ENCODE data around the gene ZNF414.

Gene ZNF414

DNA sequence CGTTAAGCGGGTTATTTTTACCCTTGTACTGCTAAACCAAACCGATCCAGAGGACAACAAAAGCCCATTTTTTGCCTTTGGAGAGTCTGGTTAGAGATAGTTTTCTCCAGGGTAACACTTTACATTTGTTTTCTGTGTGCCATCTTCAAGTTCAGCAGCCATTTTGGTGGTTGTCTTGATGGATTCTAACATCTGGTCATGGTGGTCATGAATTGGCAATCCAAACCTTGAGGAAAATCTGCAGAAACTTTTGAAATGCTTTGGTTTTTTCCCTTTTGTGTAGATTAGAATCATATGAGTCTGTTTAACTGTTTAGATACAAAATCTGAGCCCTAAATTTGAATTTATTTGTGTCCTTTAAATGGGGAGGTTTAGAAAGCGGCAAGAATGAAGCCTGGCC is 52.6 kb downstream of the ZNF414 start:
- H3K9me3 ChIP-seq, result no peaks in the 10 kb centered on the region
- H3K4me1 ChIP-seq, result peaks cover 10% of the 10 kb centered on the region
- no peak for DNase-seq
- peaks cover 63% of the 10 kb centered on the region for H3K36me3 ChIP-seq
- TF ChIP-seq, protein P1, sequence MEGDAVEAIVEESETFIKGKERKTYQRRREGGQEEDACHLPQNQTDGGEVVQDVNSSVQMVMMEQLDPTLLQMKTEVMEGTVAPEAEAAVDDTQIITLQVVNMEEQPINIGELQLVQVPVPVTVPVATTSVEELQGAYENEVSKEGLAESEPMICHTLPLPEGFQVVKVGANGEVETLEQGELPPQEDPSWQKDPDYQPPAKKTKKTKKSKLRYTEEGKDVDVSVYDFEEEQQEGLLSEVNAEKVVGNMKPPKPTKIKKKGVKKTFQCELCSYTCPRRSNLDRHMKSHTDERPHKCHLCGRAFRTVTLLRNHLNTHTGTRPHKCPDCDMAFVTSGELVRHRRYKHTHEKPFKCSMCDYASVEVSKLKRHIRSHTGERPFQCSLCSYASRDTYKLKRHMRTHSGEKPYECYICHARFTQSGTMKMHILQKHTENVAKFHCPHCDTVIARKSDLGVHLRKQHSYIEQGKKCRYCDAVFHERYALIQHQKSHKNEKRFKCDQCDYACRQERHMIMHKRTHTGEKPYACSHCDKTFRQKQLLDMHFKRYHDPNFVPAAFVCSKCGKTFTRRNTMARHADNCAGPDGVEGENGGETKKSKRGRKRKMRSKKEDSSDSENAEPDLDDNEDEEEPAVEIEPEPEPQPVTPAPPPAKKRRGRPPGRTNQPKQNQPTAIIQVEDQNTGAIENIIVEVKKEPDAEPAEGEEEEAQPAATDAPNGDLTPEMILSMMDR (IDR thresholded peaks at IDR 0.05; ENCODE audit: low read depth, low read length), result no peak
- H3K27me3 ChIP-seq, result no peaks in the 10 kb centered on the region
- H3K4me3 ChIP-seq (ENCODE audit: low read depth, low read length), result no peak overlapping the region

DNA sequence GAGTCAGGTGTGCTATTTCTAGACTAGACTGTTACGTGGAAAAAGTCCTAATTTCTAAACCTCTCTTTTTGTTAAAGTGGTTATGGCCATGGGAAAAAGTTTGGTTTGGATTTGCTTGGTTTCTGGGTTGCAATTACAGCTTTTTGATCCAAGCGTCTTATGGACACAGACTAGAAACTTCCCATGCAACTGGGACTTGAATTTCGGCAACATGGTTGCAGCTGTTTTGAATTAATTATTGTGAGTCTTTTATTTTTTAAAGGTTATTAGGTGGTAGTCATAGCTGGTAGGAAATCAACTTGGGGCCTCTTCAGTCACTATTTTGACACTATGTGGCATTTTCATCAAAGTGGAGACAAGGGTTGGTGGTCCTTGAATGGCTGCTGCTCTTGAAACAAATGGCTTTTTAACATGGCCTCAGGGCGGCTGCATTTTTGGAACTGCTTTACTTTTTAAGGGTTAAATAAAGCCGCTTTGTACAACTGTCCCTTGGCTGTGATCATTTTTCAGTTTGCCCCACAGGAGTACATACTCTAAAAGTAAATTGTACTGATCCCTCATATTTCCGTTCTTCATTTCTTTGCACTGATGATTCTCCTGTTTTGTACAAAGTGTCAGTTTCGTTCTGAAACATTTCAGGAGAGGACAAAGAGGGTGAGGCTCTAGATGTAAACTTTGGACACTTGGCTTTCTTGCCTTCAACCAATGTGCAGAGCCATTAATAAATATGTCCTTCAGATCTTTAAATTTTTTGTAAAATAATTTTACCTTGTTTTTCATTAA is 53.3 kb downstream of the ZNF414 start:
- H3K4me3 ChIP-seq (ENCODE audit: low read depth, low read length), result no peak overlapping the region
- TF ChIP-seq, protein P1 (IDR thresholded peaks at IDR 0.05; ENCODE audit: low read depth, low read length), result no peak
- H3K27me3 ChIP-seq, result no peaks in the 10 kb centered on the region
- H3K36me3 ChIP-seq, result peaks cover 61% of the 10 kb centered on the region
- H3K4me1 ChIP-seq, result peaks cover 13% of the 10 kb centered on the region
- H3K9me3 ChIP-seq, result no peaks in the 10 kb centered on the region
- no peak for DNase-seq

Data from BE2C (cell line).